Measurements from ENCODE around the gene IGSF9. TPM values are rescaled to one million over a fixed set of nuclear protein-coding genes. Genes with fewer than 3 reads are reported as not detected.

Gene IGSF9
- polyA plus RNA-seq, 3 donors: 0.56 to 1.6 (median 1.4) TPM

GRCh38 chr1:159927849-159928431, 17.5 kb downstream of the IGSF9 start:
- WGBS, 3 donors: 74 to 83% (median 82%) methylated on average over 12 to 13 of the region's 13 CpGs
- no peak overlapping the region for H3K27ac ChIP-seq (ENCODE audit: low read depth, low read length)

DNA sequence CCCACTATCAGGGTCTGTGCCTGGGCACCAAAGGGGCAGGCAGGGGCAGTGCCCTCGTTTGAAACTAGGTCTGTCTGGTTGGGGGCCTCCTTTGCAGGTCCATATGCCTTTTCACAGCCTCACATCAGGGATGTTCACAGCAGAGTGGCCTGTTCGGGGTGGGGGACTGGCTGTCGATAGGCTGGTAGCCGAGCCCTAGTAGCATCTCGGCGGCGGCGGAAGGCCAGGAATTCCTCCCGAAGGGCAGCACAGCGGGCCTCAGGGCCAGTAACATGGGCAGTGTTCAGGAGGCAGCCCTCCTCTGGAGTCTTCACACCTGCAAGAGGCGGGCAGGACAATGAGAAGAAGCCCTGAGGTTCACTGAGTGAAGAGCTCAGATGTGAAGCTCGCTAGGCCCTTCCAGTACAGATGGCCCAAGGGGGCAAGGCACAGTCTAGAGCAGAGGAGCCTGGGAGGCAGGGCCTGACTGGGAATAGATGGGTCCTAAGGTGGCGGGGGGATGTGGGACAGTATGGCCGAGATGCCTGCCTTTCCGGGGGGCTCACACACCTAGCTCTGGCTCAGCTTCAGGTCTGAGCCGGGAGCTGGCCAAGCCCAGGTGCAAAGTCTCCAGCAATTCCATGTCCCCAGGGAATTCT, 18.1 kb downstream of the IGSF9 start:
- no peak overlapping the region for H3K27ac ChIP-seq (ENCODE audit: low read depth, low read length)
- 85 to 94% (median 93%) methylated on average over 16 of the region's 16 CpGs for WGBS, 3 donors

GRCh38 chr1:159925719-159926078, 19.7 kb downstream of the IGSF9 start:
- H3K27ac ChIP-seq (ENCODE audit: low read depth, low read length): no peak overlapping the region
- WGBS, 3 donors: 6 to 9% (median 8%) methylated on average over 7 of the region's 7 CpGs

DNA sequence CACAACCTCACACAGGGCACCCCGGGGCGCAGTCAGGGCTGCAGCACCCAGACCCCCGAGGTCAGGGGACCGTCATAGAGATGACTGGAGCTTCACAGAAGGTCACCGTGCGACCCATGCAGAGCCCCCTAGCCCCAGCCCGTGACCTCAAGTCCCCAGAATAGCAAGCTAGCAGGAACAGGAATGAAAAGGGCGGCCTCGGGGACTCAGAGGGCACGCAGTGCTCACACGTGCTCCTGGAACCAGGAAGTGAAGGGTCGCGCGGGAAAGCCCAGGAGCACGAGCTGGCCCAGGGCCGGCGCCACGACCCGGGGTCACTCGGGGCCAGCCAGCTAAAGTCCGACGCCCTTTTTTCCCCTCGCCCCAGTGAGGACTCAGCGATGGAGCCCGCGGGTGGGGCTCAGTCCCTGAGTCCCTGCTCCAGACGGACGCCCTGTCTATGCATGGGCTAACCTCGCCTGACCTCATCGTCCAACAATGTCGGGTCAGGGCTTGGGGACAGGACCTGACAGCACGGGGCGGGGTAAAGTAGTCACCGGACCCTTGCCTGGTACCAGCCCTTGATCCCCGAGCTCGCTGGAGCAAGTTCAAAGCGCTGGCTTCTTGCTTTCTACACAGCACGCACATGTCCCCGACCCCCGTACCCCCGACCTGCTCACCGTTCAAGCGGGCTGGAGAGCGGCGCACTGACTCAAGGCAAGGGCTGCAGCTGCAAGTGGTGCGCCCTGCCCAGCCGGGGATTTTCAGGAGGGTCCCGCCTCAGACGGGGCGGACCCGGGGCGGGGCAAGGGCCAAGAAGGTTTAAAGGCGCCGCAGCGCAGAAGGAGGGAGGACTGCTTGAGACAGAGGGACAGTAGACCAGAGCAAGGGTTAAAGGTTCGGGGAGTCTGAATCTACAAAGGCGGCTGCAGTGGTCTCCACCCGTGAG, 20.4 kb downstream of the IGSF9 start, which contains the start of gene TAGLN2:
Gene TAGLN2 (minus strand): TSS at position 717 of the 928 bp plus-strand sequence. CDS start 4,998 bp downstream, outside the sequence.
- 0 to 1% (median 1%) methylated on average over 58 of the region's 58 CpGs for WGBS, 3 donors
- peak within 1 kb of the TSS; percentile 98 for H3K27ac ChIP-seq (ENCODE audit: low read depth, low read length)

GRCh38 chr1:159924025-159924790, 21.2 kb downstream of the IGSF9 start:
- peak overlapping the region; percentile 98 for H3K27ac ChIP-seq (ENCODE audit: low read depth, low read length)
- WGBS, 3 donors: 0 to 2% (median 1%) methylated on average over 30 to 31 of the region's 31 CpGs

DNA sequence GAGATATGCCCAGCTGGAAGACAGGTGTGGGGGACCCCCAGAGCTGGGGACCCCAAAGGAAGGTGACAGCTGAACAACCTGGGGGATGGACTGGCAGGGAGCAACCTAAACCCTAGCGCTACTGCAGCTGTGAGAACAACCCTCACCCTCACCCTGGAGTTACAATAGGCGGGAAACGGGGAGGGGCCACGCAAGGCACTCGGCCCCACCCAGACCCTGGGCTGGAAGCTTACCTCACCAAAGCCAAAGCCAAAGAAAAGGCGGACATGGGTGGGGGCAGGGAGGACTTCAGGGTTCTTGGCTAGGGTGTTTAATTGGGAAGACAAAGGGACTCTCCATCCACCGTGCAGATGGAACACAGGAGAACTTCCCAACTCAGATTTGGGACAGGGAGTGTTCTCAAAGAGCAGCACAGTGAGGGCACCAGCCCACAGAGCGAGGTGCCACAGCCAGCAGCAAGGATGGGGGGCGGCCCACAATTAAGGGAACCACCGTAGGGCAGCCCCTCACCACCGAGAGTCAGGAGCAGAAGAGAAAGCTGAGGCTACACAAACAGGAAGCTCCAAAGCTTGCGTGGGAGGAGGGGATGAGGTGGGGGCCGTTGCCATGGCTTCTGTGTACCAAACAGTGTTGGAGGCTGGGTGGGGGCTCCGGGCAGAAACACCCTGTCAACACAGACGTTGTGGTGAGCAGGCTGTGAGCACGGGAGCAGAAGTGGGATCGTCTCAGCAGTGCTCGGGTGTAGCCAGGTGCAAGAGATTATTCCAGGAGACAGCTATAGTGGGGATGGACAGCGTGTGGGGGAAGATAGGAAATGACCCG, 22.0 kb downstream of the IGSF9 start:
- peak overlapping the region; percentile 97 for H3K27ac ChIP-seq (ENCODE audit: low read depth, low read length)
- 1 to 6% (median 2%) methylated on average over 20 of the region's 20 CpGs for WGBS, 3 donors

- H3K27ac ChIP-seq (ENCODE audit: low read depth, low read length): peak overlapping the region; percentile 97
- 19 to 30% (median 29%) methylated on average over 8 of the region's 8 CpGs for WGBS, 3 donors
Observed at GRCh38 chr1:159922511-159923202, 22.8 kb downstream of the IGSF9 start.

GRCh38 chr1:159921700-159922504, 23.5 kb downstream of the IGSF9 start:
- 22 to 54% (median 25%) methylated on average over 17 to 18 of the region's 18 CpGs for WGBS, 3 donors

GRCh38 chr1:159921251-159921650, 24.2 kb downstream of the IGSF9 start:
- no peak overlapping the region for H3K27ac ChIP-seq (ENCODE audit: low read depth, low read length)
- 24 to 47% (median 46%) methylated on average over 1 of the region's 1 CpG for WGBS, 3 donors

More at GRCh38 chr1:159921700-159922504, 23.5 kb downstream of the IGSF9 start:
- no peak overlapping the region for H3K27ac ChIP-seq (ENCODE audit: low read depth, low read length)

GRCh38 chr1:159920651-159921050, 24.8 kb downstream of the IGSF9 start:
- H3K27ac ChIP-seq (ENCODE audit: low read depth, low read length): no peak overlapping the region
- 67 to 77% (median 75%) methylated on average over 1 of the region's 1 CpG for WGBS, 3 donors

- 80 to 85% (median 85%) methylated on average over 10 of the region's 10 CpGs for WGBS, 3 donors
- H3K27ac ChIP-seq (ENCODE audit: low read depth, low read length): no peak overlapping the region
Observed at GRCh38 chr1:159920202-159920601, 25.2 kb downstream of the IGSF9 start.

- H3K27ac ChIP-seq (ENCODE audit: low read depth, low read length): no peak overlapping the region
- 93 to 96% (median 94%) methylated on average over 10 of the region's 10 CpGs for WGBS, 3 donors
Observed at GRCh38 chr1:159919236-159919865, 26.1 kb downstream of the IGSF9 start.

GRCh38 chr1:159918352-159919200, 26.8 kb downstream of the IGSF9 start:
- H3K27ac ChIP-seq (ENCODE audit: low read depth, low read length): no peak overlapping the region
- 87 to 91% (median 89%) methylated on average over 13 of the region's 13 CpGs for WGBS, 3 donors

DNA sequence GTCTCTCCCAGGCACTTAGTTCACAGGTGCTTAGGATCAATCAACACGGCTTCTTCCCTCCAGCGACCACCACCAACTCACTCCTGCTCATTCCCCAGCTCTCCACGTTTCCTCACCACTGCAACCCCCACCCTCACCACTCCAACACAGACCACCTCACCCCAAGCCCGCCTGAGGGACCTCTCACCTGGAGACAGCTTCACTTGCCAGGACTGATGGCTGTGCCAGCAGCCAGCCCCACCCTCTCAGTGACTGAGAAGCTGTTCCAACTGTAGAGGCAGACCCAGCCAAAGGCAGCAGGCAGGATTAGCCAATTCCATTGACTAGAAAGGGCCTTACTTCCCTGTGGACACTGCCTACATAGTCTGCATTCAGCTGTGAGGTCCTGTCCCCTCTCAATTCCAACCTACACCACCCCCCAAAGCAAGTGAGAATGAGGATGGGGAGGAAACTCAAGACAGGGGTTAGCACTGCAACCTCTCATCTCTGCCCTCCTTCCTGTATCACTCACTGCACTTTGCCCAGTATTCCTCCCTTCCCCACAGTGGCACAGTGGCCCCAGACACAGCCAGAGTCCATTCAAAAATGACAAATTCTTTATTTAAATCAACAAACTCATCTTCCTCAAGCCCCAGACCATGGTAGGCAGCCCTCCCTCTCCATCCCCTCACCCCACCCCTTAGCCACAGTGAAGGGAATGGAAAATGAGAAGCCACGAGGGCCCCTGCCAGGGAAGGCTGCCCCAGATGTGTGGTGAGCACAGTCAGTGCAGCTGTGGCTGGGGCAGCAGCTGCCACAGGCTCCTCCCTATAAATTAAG, 27.7 kb downstream of the IGSF9 start:
- no peak overlapping the region for H3K27ac ChIP-seq (ENCODE audit: low read depth, low read length)
- WGBS, 3 donors: 59 to 75% (median 65%) methylated on average over 5 of the region's 5 CpGs
